ENCODE measurements around the gene TBX2.

- TF ChIP-seq CTCF (IDR thresholded peaks at IDR 0.05), result no peak
- no peak for TF ChIP-seq POLR2A (IDR thresholded peaks at IDR 0.05)
Observed at GRCh38 chr17:61448042-61448441, 48.4 kb downstream of the TBX2 start.
